Measurements from ENCODE around the gene MARCHF2.

MARCHF2 gene

DNA sequence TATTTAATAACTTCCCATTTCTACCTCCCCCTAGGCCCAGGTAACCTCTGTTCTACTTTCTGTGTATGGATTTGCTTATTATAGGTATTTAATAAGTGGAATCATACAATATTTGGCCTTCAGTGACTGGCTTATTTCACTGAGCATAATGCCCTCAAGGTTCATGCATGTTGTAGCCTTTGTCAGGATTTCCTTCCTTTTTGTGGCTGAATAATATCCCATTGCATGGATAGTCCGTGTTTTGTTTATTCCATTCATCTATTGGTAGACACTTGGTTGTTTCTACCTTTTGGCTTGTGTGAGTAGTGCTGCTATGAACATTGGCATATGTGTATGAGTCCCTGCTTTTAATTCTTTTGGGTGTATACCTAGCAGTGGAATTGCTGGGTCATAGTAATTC is 41.1 kb downstream of the MARCHF2 start (continued):
- TF ChIP-seq, protein P1, sequence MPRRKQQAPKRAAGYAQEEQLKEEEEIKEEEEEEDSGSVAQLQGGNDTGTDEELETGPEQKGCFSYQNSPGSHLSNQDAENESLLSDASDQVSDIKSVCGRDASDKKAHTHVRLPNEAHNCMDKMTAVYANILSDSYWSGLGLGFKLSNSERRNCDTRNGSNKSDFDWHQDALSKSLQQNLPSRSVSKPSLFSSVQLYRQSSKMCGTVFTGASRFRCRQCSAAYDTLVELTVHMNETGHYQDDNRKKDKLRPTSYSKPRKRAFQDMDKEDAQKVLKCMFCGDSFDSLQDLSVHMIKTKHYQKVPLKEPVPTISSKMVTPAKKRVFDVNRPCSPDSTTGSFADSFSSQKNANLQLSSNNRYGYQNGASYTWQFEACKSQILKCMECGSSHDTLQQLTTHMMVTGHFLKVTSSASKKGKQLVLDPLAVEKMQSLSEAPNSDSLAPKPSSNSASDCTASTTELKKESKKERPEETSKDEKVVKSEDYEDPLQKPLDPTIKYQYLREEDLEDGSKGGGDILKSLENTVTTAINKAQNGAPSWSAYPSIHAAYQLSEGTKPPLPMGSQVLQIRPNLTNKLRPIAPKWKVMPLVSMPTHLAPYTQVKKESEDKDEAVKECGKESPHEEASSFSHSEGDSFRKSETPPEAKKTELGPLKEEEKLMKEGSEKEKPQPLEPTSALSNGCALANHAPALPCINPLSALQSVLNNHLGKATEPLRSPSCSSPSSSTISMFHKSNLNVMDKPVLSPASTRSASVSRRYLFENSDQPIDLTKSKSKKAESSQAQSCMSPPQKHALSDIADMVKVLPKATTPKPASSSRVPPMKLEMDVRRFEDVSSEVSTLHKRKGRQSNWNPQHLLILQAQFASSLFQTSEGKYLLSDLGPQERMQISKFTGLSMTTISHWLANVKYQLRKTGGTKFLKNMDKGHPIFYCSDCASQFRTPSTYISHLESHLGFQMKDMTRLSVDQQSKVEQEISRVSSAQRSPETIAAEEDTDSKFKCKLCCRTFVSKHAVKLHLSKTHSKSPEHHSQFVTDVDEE (CRISPR knock-in tag; IDR thresholded peaks at IDR 0.05): no peak
- TF ChIP-seq ESRRG (CRISPR knock-in tag; IDR thresholded peaks at IDR 0.05): no peak
- no peak for TF ChIP-seq ZC3H10 (CRISPR knock-in tag; IDR thresholded peaks at IDR 0.05)

DNA sequence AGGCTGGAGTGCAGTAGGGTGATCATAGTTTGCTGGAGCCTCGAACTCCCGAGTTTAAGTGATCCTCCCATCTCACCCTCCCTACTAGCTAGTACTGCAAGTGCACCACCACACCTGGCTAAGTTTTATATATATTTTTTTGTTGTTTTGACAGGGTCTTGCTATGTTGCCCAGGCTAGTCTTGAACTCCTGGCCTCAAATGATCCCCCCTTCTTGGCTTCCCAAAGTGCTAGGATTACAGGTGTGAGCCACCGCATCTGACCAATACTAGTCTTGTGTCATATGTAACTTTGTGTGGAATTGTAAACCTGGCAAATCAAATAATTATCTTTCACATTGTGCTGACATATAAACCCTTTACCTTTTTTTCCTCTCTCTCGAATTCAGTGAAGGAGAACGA is 41.9 kb downstream of the MARCHF2 start:
- ATAC-seq: no peak
- TF ChIP-seq, protein P2, sequence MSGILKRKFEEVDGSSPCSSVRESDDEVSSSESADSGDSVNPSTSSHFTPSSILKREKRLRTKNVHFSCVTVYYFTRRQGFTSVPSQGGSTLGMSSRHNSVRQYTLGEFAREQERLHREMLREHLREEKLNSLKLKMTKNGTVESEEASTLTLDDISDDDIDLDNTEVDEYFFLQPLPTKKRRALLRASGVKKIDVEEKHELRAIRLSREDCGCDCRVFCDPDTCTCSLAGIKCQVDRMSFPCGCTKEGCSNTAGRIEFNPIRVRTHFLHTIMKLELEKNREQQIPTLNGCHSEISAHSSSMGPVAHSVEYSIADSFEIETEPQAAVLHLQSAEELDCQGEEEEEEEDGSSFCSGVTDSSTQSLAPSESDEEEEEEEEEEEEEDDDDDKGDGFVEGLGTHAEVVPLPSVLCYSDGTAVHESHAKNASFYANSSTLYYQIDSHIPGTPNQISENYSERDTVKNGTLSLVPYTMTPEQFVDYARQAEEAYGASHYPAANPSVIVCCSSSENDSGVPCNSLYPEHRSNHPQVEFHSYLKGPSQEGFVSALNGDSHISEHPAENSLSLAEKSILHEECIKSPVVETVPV (CRISPR knock-in tag; IDR thresholded peaks at IDR 0.05): no peak
- TF ChIP-seq SNAI2 (CRISPR knock-in tag; IDR thresholded peaks at IDR 0.05): no peak

DNA sequence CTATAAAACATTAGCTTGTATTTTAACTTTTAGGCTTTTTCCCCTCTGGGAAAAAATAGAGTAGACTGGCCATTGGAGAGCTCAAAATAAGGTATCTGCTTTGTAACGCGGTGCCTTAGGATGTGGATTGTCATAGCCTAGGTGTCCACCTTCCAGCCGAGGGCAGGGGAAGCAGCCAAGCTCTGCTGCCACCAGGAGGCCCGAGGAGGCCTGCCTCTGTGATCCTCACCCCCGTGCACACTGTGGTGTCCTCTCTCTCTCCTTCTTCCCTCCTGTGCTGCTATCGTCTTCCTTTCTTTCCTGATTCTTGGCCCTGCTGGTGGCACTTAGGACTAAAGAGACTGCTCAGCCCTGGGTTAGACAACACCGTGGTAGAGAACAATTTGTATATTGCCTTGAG is 43.0 kb downstream of the MARCHF2 start:
- no peak for TF ChIP-seq ESRRG (CRISPR knock-in tag; IDR thresholded peaks at IDR 0.05)
- TF ChIP-seq ZFP3 (CRISPR knock-in tag; IDR thresholded peaks at IDR 0.05): no peak
- TF ChIP-seq TCF4 (CRISPR knock-in tag; IDR thresholded peaks at IDR 0.05; ENCODE audit: borderline replicate concordance): no peak
- TF ChIP-seq PPARA (CRISPR knock-in tag; IDR thresholded peaks at IDR 0.05; ENCODE audit: borderline replicate concordance): no peak
- TF ChIP-seq SNAI2 (CRISPR knock-in tag; IDR thresholded peaks at IDR 0.05): no peak
- TF ChIP-seq, protein P1 (CRISPR knock-in tag; IDR thresholded peaks at IDR 0.05): no peak
- TF ChIP-seq, protein P3, sequence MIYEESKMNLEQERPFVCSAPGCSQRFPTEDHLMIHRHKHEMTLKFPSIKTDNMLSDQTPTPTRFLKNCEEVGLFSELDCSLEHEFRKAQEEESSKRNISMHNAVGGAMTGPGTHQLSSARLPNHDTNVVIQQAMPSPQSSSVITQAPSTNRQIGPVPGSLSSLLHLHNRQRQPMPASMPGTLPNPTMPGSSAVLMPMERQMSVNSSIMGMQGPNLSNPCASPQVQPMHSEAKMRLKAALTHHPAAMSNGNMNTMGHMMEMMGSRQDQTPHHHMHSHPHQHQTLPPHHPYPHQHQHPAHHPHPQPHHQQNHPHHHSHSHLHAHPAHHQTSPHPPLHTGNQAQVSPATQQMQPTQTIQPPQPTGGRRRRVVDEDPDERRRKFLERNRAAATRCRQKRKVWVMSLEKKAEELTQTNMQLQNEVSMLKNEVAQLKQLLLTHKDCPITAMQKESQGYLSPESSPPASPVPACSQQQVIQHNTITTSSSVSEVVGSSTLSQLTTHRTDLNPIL (CRISPR knock-in tag; IDR thresholded peaks at IDR 0.05; ENCODE audit: low read depth): no peak
- no peak for TF ChIP-seq GLIS3 (CRISPR knock-in tag; IDR thresholded peaks at IDR 0.05)
- TF ChIP-seq PATZ1 (CRISPR knock-in tag; IDR thresholded peaks at IDR 0.05; ENCODE audit: borderline replicate concordance): no peak
- no peak for TF ChIP-seq CSDC2 (CRISPR knock-in tag; IDR thresholded peaks at IDR 0.05)
- no peak for TF ChIP-seq RARB (CRISPR knock-in tag; IDR thresholded peaks at IDR 0.05)
- no peak for TF ChIP-seq ZFP30 (CRISPR knock-in tag; IDR thresholded peaks at IDR 0.05)
- TF ChIP-seq ZNF565 (CRISPR knock-in tag; conservative IDR thresholded peaks at IDR 0.05; ENCODE audit: low read depth): no peak
- ATAC-seq: peak; percentile 53

- no peak for TF ChIP-seq CSDC2 (CRISPR knock-in tag; IDR thresholded peaks at IDR 0.05)
- TF ChIP-seq ISL1 (CRISPR knock-in tag; IDR thresholded peaks at IDR 0.05): 0 out of 2 replicates have a peak, but pooled peaks have one; percentile 20
- TF ChIP-seq, protein P3 (CRISPR knock-in tag; IDR thresholded peaks at IDR 0.05; ENCODE audit: low read depth): no peak
- no peak for ATAC-seq
Observed at GRCh38 chr19:8457209-8457608, 44.1 kb downstream of the MARCHF2 start.
